NAMALWA (cell line): Measurements from ENCODE around the gene RIOK2.

ENCODE experiments used
- DNase-seq: peaks from one replicate; pipeline ENCODE4 v3.0.0-alpha.2; 2015; ENCODE audit warnings: low spot score

The RIOK2 gene

GRCh38 chr5:97124335-97124734 lies 58.7 kb downstream of the RIOK2 start:
- no peak for DNase-seq

GRCh38 chr5:97121848-97122247 lies 61.2 kb downstream of the RIOK2 start:
- no peak for DNase-seq

GRCh38 chr5:97120195-97120594 lies 62.9 kb downstream of the RIOK2 start:
- no peak for DNase-seq

GRCh38 chr5:97119007-97119390 lies 64.0 kb downstream of the RIOK2 start:
- no peak for DNase-seq

- peak; percentile 9 for DNase-seq
These were observed 64.6 kb downstream of the RIOK2 start for GRCh38 chr5:97118261-97119006.

- no peak for DNase-seq
These were observed 67.1 kb downstream of the RIOK2 start for GRCh38 chr5:97115932-97116331.

- DNase-seq, result no peak
These were observed 70.8 kb downstream of the RIOK2 start for GRCh38 chr5:97112230-97112629.

- no peak for DNase-seq
These were observed 71.4 kb downstream of the RIOK2 start for GRCh38 chr5:97111616-97112015.

GRCh38 chr5:97111004-97111403 lies 72.0 kb downstream of the RIOK2 start:
- DNase-seq, result no peak
